K562 (cell line): Measurements from ENCODE around the gene MYCBP. TPM values are rescaled to one million over a fixed set of nuclear protein-coding genes. Genes with fewer than 3 reads are reported as not detected.

Experiments
- ARID1B ChIP-seq: fragments of 450-650 bp; IDR thresholded peaks from 2 replicates; pipeline ENCODE4 v1.6.1; 2016; ENCODE audit warnings: antibody characterized with exemption, mild to moderate bottlenecking, inconsistent platforms
- CBX1 ChIP-seq: sonication (generic); IDR thresholded peaks from 2 replicates; pipeline ENCODE4 v1.6.1; 2016; ENCODE audit warnings: antibody characterized with exemption, low read depth, mild to moderate bottlenecking
- CBX2 ChIP-seq: fragments of 200-600 bp; sonication (generic); IDR thresholded peaks from one replicate; pipeline ENCODE4 v1.6.1; 2012; ENCODE audit warnings: mild to moderate bottlenecking, low read length, inconsistent platforms; ENCODE audit not compliant: insufficient read depth, poor library complexity, severe bottlenecking
- EGR1 ChIP-seq: fragments of 450-650 bp; conservative IDR thresholded peaks from 2 replicates; pipeline ENCODE4 v1.6.1; 2017; ENCODE audit warnings: mild to moderate bottlenecking
- HCFC1 ChIP-seq: IDR thresholded peaks from 2 replicates; pipeline ENCODE4 v1.6.1; 2012; ENCODE audit warnings: low read depth, low read length, improper control_type of control experiment
- MTA1 ChIP-seq: fragments of 450-650 bp; IDR thresholded peaks from 2 replicates; pipeline ENCODE4 v1.6.1; 2017; ENCODE audit warnings: borderline replicate concordance
- NFE2 ChIP-seq: IDR thresholded peaks from 2 replicates; pipeline ENCODE4 v1.6.1; 2014; ENCODE audit warnings: antibody characterized with exemption, low read depth
- NFXL1 ChIP-seq: fragments of 450-650 bp; formaldehyde crosslinking; IDR thresholded peaks from 2 replicates; pipeline ENCODE4 v1.4.0; 2021; ENCODE audit warnings: mild to moderate bottlenecking
- NFYB ChIP-seq: IDR thresholded peaks from 2 replicates; pipeline ENCODE4 v1.6.1; 2011; ENCODE audit warnings: mild to moderate bottlenecking, moderate library complexity; ENCODE audit not compliant: insufficient read length; ENCODE audit errors: extremely low read depth
- NR0B1 ChIP-seq: fragments of 450-650 bp; IDR thresholded peaks from one replicate; pipeline ENCODE4 v1.6.1; 2018; ENCODE audit warnings: mild to moderate bottlenecking, moderate library complexity; ENCODE audit not compliant: partially characterized antibody
- NR2F6 ChIP-seq: fragments of 450-650 bp; formaldehyde crosslinking; IDR thresholded peaks from 2 replicates; pipeline ENCODE4 v1.4.0; 2020; ENCODE audit warnings: mild to moderate bottlenecking
- NR3C1 ChIP-seq: sonication (generic); formaldehyde crosslinking; IDR thresholded peaks from 2 replicates; pipeline ENCODE4 v1.8.1; 2022; ENCODE audit warnings: missing genetic modification reagents
- PTBP1 ChIP-seq: fragments of 200-400 bp; formaldehyde crosslinking; IDR thresholded peaks from 2 replicates; pipeline ENCODE4 v1.6.1; 2017; ENCODE audit warnings: low read depth, low read length
- RBFOX2 ChIP-seq: fragments of 200-400 bp; formaldehyde crosslinking; IDR thresholded peaks from 2 replicates; pipeline ENCODE4 v1.6.1; 2017; ENCODE audit warnings: low read depth, mild to moderate bottlenecking, low read length, moderate library complexity
- SMARCA5 ChIP-seq: fragments of 450-650 bp; IDR thresholded peaks from 2 replicates; pipeline ENCODE4 v1.6.1; 2016
- SNRNP70 ChIP-seq: fragments of 200-400 bp; formaldehyde crosslinking; optimal IDR thresholded peaks from 2 replicates; pipeline ENCODE3; 2017; ENCODE audit warnings: low read depth, low read length
- U2AF1 ChIP-seq: fragments of 200-400 bp; formaldehyde crosslinking; optimal IDR thresholded peaks from 2 replicates; pipeline ENCODE3; 2017; ENCODE audit warnings: mild to moderate bottlenecking, low read depth, low read length, moderate library complexity
- ZBTB17 ChIP-seq: fragments of 450-650 bp; formaldehyde crosslinking; IDR thresholded peaks from 2 replicates; pipeline ENCODE4 v1.4.0; 2020; ENCODE audit warnings: mild to moderate bottlenecking
- ZC3H8 ChIP-seq: fragments of 450-650 bp; IDR thresholded peaks from 2 replicates; pipeline ENCODE4 v1.6.1; 2017
- ZNF311 ChIP-seq: fragments of 250-450 bp; sonication (Bioruptor Pico); IDR thresholded peaks from 2 replicates; pipeline ENCODE4 v1.4.0; 2020; ENCODE audit warnings: mild to moderate bottlenecking, moderate library complexity
- ZNF347 ChIP-seq: fragments of 450-650 bp; formaldehyde crosslinking; IDR thresholded peaks from 2 replicates; pipeline ENCODE4 v1.4.0; 2020; ENCODE audit warnings: low read depth, mild to moderate bottlenecking, moderate library complexity
- ZNF354B ChIP-seq: fragments of 250-450 bp; sonication (Bioruptor Pico); IDR thresholded peaks from 2 replicates; pipeline ENCODE4 v1.4.0; 2020
- ZNF780A ChIP-seq: fragments of 250-450 bp; sonication (Bioruptor Pico); IDR thresholded peaks from 2 replicates; pipeline ENCODE4 v1.5.0; 2021; ENCODE audit warnings: mild to moderate bottlenecking
- ZSCAN29 ChIP-seq: fragments of 450-650 bp; IDR thresholded peaks from 2 replicates; pipeline ENCODE4 v1.6.1; 2017
- polyA plus RNA-seq, 8 experiments: library from polyadenylated mRNA; depleted of rRNA in 4 of 8; stranded (reverse) in 5 of 8; unstranded in 3 of 8; fragments of >200 nt; fragmentation: Nextera tagmentation in 2 of 8; fragmentation: Illumina TruSeq in 1 of 8; extraction: Ambion mirVana in 2 of 8; extraction: Trizol in 1 of 8; gene quantifications; 2 replicates each; pipeline versions ENCODE4 v1.2.1 to v1.2.3, GENCODE V29; 2011 to 2014; ENCODE audit warnings: inconsistent platforms in 1 of 8, missing spikeins in 1 of 8
- total RNA-seq, 7 experiments: library from RNA; depleted of rRNA in 6 of 7; stranded (reverse); fragments of >200 nt in 6 of 7; fragmentation: Illumina TruSeq in 2 of 7; extraction: Trizol in 2 of 7; gene quantifications; 2 replicates each; pipeline versions ENCODE4 v1.2.1 to v1.2.3, GENCODE V29; 2011 to 2021; ENCODE audit warnings: low replicate concordance in 1 of 7
- TF ChIP-seq, protein P1 (sequence below), 2 experiments: IDR thresholded peaks; 2 replicates each; pipeline ENCODE4 v1.6.1; 2012; ENCODE audit warnings: improper control_type of control experiment in 2 of 2, low read depth in 2 of 2, low read length in 2 of 2, borderline replicate concordance in 1 of 2
- TF ChIP-seq, protein P2 (sequence below), 2 experiments: fragments of 150-350 bp in 1 of 2; IDR thresholded peaks; 2 replicates each; pipeline ENCODE4 v1.6.1; 2012 to 2016; ENCODE audit warnings: low read depth in 2 of 2, low read length in 2 of 2, mild to moderate bottlenecking in 1 of 2, moderate library complexity in 1 of 2

Gene MYCBP
- total and polyA plus RNA-seq, 9 of the 15 experiments (the other 6 are each of a cell fraction or from before 2014, with no cell fraction given) = 32.3 to 253 (median 72.9) TPM

GRCh38 chr1:38814984-38815464, 58.1 kb downstream of the MYCBP start (continued):
- TF ChIP-seq, protein P1, sequence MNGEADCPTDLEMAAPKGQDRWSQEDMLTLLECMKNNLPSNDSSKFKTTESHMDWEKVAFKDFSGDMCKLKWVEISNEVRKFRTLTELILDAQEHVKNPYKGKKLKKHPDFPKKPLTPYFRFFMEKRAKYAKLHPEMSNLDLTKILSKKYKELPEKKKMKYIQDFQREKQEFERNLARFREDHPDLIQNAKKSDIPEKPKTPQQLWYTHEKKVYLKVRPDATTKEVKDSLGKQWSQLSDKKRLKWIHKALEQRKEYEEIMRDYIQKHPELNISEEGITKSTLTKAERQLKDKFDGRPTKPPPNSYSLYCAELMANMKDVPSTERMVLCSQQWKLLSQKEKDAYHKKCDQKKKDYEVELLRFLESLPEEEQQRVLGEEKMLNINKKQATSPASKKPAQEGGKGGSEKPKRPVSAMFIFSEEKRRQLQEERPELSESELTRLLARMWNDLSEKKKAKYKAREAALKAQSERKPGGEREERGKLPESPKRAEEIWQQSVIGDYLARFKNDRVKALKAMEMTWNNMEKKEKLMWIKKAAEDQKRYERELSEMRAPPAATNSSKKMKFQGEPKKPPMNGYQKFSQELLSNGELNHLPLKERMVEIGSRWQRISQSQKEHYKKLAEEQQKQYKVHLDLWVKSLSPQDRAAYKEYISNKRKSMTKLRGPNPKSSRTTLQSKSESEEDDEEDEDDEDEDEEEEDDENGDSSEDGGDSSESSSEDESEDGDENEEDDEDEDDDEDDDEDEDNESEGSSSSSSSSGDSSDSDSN (IDR thresholded peaks at IDR 0.05; ENCODE audit: borderline replicate concordance in 1 of 2, low read depth in 2 of 2, low read length in 2 of 2) = no peak
- TF ChIP-seq ZNF347 (no peak), ZNF780A (no peak), ARID1B (no peak), NR0B1 (no peak), NFE2 (no peak; the same call in 1 of the 2 replicates), RBFOX2 (no peak), NFYB (no peak), CBX1 (0 out of 2 replicates have a peak, but pooled peaks have one; percentile 52), HCFC1 (no peak), MTA1 (no peak), SNRNP70 (no peak), SMARCA5 (peak; percentile 86), PTBP1 (no peak), EGR1 (no peak), NR3C1 (no peak), ZC3H8 (no peak), NFXL1 (CRISPR knock-in tag) (no peak), CBX2 (no peak), ZNF311 (CRISPR knock-in tag) (no peak), ZNF354B (CRISPR knock-in tag) (no peak), U2AF1 (no peak), NR2F6 (CRISPR knock-in tag) (no peak), ZSCAN29 (no peak), ZBTB17 (CRISPR knock-in tag) (no peak)
- TF ChIP-seq, protein P2, sequence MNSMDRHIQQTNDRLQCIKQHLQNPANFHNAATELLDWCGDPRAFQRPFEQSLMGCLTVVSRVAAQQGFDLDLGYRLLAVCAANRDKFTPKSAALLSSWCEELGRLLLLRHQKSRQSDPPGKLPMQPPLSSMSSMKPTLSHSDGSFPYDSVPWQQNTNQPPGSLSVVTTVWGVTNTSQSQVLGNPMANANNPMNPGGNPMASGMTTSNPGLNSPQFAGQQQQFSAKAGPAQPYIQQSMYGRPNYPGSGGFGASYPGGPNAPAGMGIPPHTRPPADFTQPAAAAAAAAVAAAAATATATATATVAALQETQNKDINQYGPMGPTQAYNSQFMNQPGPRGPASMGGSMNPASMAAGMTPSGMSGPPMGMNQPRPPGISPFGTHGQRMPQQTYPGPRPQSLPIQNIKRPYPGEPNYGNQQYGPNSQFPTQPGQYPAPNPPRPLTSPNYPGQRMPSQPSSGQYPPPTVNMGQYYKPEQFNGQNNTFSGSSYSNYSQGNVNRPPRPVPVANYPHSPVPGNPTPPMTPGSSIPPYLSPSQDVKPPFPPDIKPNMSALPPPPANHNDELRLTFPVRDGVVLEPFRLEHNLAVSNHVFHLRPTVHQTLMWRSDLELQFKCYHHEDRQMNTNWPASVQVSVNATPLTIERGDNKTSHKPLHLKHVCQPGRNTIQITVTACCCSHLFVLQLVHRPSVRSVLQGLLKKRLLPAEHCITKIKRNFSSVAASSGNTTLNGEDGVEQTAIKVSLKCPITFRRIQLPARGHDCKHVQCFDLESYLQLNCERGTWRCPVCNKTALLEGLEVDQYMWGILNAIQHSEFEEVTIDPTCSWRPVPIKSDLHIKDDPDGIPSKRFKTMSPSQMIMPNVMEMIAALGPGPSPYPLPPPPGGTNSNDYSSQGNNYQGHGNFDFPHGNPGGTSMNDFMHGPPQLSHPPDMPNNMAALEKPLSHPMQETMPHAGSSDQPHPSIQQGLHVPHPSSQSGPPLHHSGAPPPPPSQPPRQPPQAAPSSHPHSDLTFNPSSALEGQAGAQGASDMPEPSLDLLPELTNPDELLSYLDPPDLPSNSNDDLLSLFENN (IDR thresholded peaks at IDR 0.05; ENCODE audit: low read depth in 2 of 2, low read length in 2 of 2) = no peak
